Measurements from ENCODE around the gene NEK4.
A peak's percentile ranks its signal among the peaks of the same experiment; 100 is the strongest.

The NEK4 gene

GRCh38 chr3:52693071-52693470, 77.7 kb downstream of the NEK4 start:
- H3K36me3 ChIP-seq (ENCODE audit: control insufficient read depth, insufficient read depth, low read length), result peaks cover 40% of the 10 kb centered on the region
- no peak overlapping the region for H4K8ac ChIP-seq (ENCODE audit: low read depth, low read length)
- no peak overlapping the region for H2BK120ac ChIP-seq (ENCODE audit: low read depth, low read length)
- no peak for DNase-seq
- H4K5ac ChIP-seq (ENCODE audit: low read length), result no peak overlapping the region
- H3K27me3 ChIP-seq (ENCODE audit: insufficient read depth, low read length, poor library complexity), result no peaks in the 10 kb centered on the region
- no peak overlapping the region for H2BK5ac ChIP-seq (ENCODE audit: low read length)
- H3K18ac ChIP-seq (ENCODE audit: low read length), result no peak overlapping the region
- H3K4me1 ChIP-seq (ENCODE audit: control insufficient read depth, low read depth, low read length), result no peaks in the 10 kb centered on the region
- no peak overlapping the region for H2BK15ac ChIP-seq (replicated peaks; ENCODE audit: low read depth)
- H3K4me2 ChIP-seq (ENCODE audit: low read length), result no peak overlapping the region
- no peak overlapping the region for H3K56ac ChIP-seq (ENCODE audit: low read length)
- H3K79me1 ChIP-seq (ENCODE audit: low read length), result peaks cover 9% of the 10 kb centered on the region
- H3K9ac ChIP-seq (ENCODE audit: low read length), result no peak overlapping the region
- no peak overlapping the region for H3K27ac ChIP-seq (ENCODE audit: low read depth, low read length)
- H3K23ac ChIP-seq (ENCODE audit: low read length), result no peak overlapping the region
- no peak overlapping the region for H3K4ac ChIP-seq (ENCODE audit: low read depth, low read length)
- no peak overlapping the region for H3K4me3 ChIP-seq (ENCODE audit: low read length)
- no peak overlapping the region for H2AK5ac ChIP-seq (ENCODE audit: low read length)
- peaks cover 10% of the 10 kb centered on the region for H3K79me2 ChIP-seq (ENCODE audit: control insufficient read depth, insufficient read depth, low read length)

GRCh38 chr3:52690560-52690959, 80.2 kb downstream of the NEK4 start:
- DNase-seq, result no peak
- no peak overlapping the region for H3K9ac ChIP-seq (ENCODE audit: low read length)
- no peak overlapping the region for H3K18ac ChIP-seq (ENCODE audit: low read length)
- H2BK120ac ChIP-seq (ENCODE audit: low read depth, low read length), result no peak overlapping the region
- no peak overlapping the region for H3K23ac ChIP-seq (ENCODE audit: low read length)
- H2BK15ac ChIP-seq (replicated peaks; ENCODE audit: low read depth), result no peak overlapping the region
- no peak overlapping the region for H3K4me2 ChIP-seq (ENCODE audit: low read length)
- peaks cover 38% of the 10 kb centered on the region for H3K36me3 ChIP-seq (ENCODE audit: control insufficient read depth, insufficient read depth, low read length)
- H3K27me3 ChIP-seq (ENCODE audit: insufficient read depth, low read length, poor library complexity), result no peaks in the 10 kb centered on the region
- H2AK5ac ChIP-seq (ENCODE audit: low read length), result no peak overlapping the region
- no CpG with 5 or more reads among the region's 2 CpGs for WGBS (ENCODE audit: extremely low coverage, insufficient coverage, low lambda C conversion rate)
- no peak overlapping the region for H2BK5ac ChIP-seq (ENCODE audit: low read length)
- H4K8ac ChIP-seq (ENCODE audit: low read depth, low read length), result no peak overlapping the region
- H3K79me1 ChIP-seq (ENCODE audit: low read length), result peaks cover 13% of the 10 kb centered on the region
- no peak overlapping the region for H3K4me3 ChIP-seq (ENCODE audit: low read length)
- peaks cover 31% of the 10 kb centered on the region for H3K79me2 ChIP-seq (ENCODE audit: control insufficient read depth, insufficient read depth, low read length)
- no peak overlapping the region for H3K27ac ChIP-seq (ENCODE audit: low read depth, low read length)
- no peak overlapping the region for H4K5ac ChIP-seq (ENCODE audit: low read length)
- H3K4me1 ChIP-seq (ENCODE audit: control insufficient read depth, low read depth, low read length), result no peaks in the 10 kb centered on the region
- H3K4ac ChIP-seq (ENCODE audit: low read depth, low read length), result no peak overlapping the region
- no peak overlapping the region for H3K56ac ChIP-seq (ENCODE audit: low read length)

GRCh38 chr3:52689151-52689550, 81.6 kb downstream of the NEK4 start:
- WGBS (ENCODE audit: extremely low coverage, insufficient coverage, low lambda C conversion rate), result no CpG with 5 or more reads among the region's 3 CpGs
- Histone ChIP-seq H3K56ac (ENCODE audit: low read length) (no peak overlapping the region), H3K18ac (ENCODE audit: low read length) (no peak overlapping the region), H3K36me3 (ENCODE audit: control insufficient read depth, insufficient read depth, low read length) (peaks cover 31% of the 10 kb centered on the region), H2BK120ac (ENCODE audit: low read depth, low read length) (no peak overlapping the region), H3K4ac (ENCODE audit: low read depth, low read length) (no peak overlapping the region), H2AK5ac (ENCODE audit: low read length) (no peak overlapping the region), H4K5ac (ENCODE audit: low read length) (no peak overlapping the region), H3K79me1 (ENCODE audit: low read length) (peaks cover 13% of the 10 kb centered on the region), H3K27me3 (ENCODE audit: insufficient read depth, low read length, poor library complexity) (no peaks in the 10 kb centered on the region), H4K8ac (ENCODE audit: low read depth, low read length) (no peak overlapping the region), H2BK5ac (ENCODE audit: low read length) (no peak overlapping the region), H3K4me1 (ENCODE audit: control insufficient read depth, low read depth, low read length) (no peaks in the 10 kb centered on the region), H3K23ac (ENCODE audit: low read length) (no peak overlapping the region), H3K4me2 (ENCODE audit: low read length) (no peak overlapping the region), H3K27ac (ENCODE audit: low read depth, low read length) (no peak overlapping the region), H3K79me2 (ENCODE audit: control insufficient read depth, insufficient read depth, low read length) (peaks cover 36% of the 10 kb centered on the region), H3K9ac (ENCODE audit: low read length) (no peak overlapping the region), H3K4me3 (ENCODE audit: low read length) (no peak overlapping the region), H2BK15ac (replicated peaks; ENCODE audit: low read depth) (no peak overlapping the region)
- no peak for DNase-seq

GRCh38 chr3:52688266-52688665, 82.5 kb downstream of the NEK4 start:
- Histone ChIP-seq H3K27ac (ENCODE audit: low read depth, low read length) (no peak overlapping the region), H3K4ac (ENCODE audit: low read depth, low read length) (no peak overlapping the region), H3K56ac (ENCODE audit: low read length) (no peak overlapping the region), H3K79me2 (ENCODE audit: control insufficient read depth, insufficient read depth, low read length) (peaks cover 44% of the 10 kb centered on the region), H2AK5ac (ENCODE audit: low read length) (no peak overlapping the region), H2BK15ac (replicated peaks; ENCODE audit: low read depth) (no peak overlapping the region), H3K9ac (ENCODE audit: low read length) (peak overlapping the region; percentile 35), H3K79me1 (ENCODE audit: low read length) (peaks cover 13% of the 10 kb centered on the region), H2BK5ac (ENCODE audit: low read length) (no peak overlapping the region), H4K8ac (ENCODE audit: low read depth, low read length) (no peak overlapping the region), H3K23ac (ENCODE audit: low read length) (no peak overlapping the region), H3K4me2 (ENCODE audit: low read length) (no peak overlapping the region), H4K5ac (ENCODE audit: low read length) (no peak overlapping the region), H3K4me1 (ENCODE audit: control insufficient read depth, low read depth, low read length) (no peaks in the 10 kb centered on the region), H3K18ac (ENCODE audit: low read length) (no peak overlapping the region), H3K4me3 (ENCODE audit: low read length) (no peak overlapping the region), H2BK120ac (ENCODE audit: low read depth, low read length) (no peak overlapping the region), H3K36me3 (ENCODE audit: control insufficient read depth, insufficient read depth, low read length) (peaks cover 26% of the 10 kb centered on the region), H3K27me3 (ENCODE audit: insufficient read depth, low read length, poor library complexity) (no peaks in the 10 kb centered on the region)
- no CpG with 5 or more reads among the region's 6 CpGs for WGBS (ENCODE audit: extremely low coverage, insufficient coverage, low lambda C conversion rate)
- DNase-seq, result no peak

- Histone ChIP-seq H2BK5ac (ENCODE audit: low read length) (peak within 1 kb of the TSS; percentile 4), H3K4me2 (ENCODE audit: low read length) (peak within 1 kb of the TSS; percentile 90), H3K36me3 (ENCODE audit: control insufficient read depth, insufficient read depth, low read length) (peaks cover 21% of the 10 kb centered on the region), H3K79me2 (ENCODE audit: control insufficient read depth, insufficient read depth, low read length) (peaks cover 52% of the 10 kb centered on the region), H2BK120ac (ENCODE audit: low read depth, low read length) (no peak within 1 kb of the TSS), H2BK15ac (replicated peaks; ENCODE audit: low read depth) (no peak within 1 kb of the TSS), H4K5ac (ENCODE audit: low read length) (peak within 1 kb of the TSS; percentile 11), H4K8ac (ENCODE audit: low read depth, low read length) (no peak within 1 kb of the TSS), H3K9ac (ENCODE audit: low read length) (peak within 1 kb of the TSS; percentile 90), H3K18ac (ENCODE audit: low read length) (peak within 1 kb of the TSS; percentile 71), H3K4me1 (ENCODE audit: control insufficient read depth, low read depth, low read length) (no peaks in the 10 kb centered on the region), H3K4ac (ENCODE audit: low read depth, low read length) (peak within 1 kb of the TSS; percentile 56), H3K27ac (ENCODE audit: low read depth, low read length) (peak within 1 kb of the TSS; percentile 90), H3K23ac (ENCODE audit: low read length) (no peak within 1 kb of the TSS), H3K79me1 (ENCODE audit: low read length) (peaks cover 13% of the 10 kb centered on the region), H2AK5ac (ENCODE audit: low read length) (peak within 1 kb of the TSS; percentile 63), H3K56ac (ENCODE audit: low read length) (peak within 1 kb of the TSS; percentile 98), H3K4me3 (ENCODE audit: low read length) (peak within 1 kb of the TSS; percentile 84), H3K27me3 (ENCODE audit: insufficient read depth, low read length, poor library complexity) (no peaks in the 10 kb centered on the region)
- no CpG with 5 or more reads among the region's 82 CpGs for WGBS (ENCODE audit: extremely low coverage, insufficient coverage, low lambda C conversion rate)
- peak; percentile 98 for DNase-seq
These were observed 84.7 kb downstream of the NEK4 start, which contains the start of the genes GNL3 and PBRM1 for GRCh38 chr3:52685709-52686691. GNL3 (plus strand) TSS chr3:52686032; CDS start chr3:52686093, 61 bp downstream. PBRM1 (minus strand) TSS chr3:52685913.
